HEK293T (cell line): ENCODE data around the gene SULT1B1.

Source experiments
- CTCF ChIA-PET: fragments of 350-600 bp; formaldehyde crosslinking; extraction: SDS; loops from one replicate; lab custom pipeline; 2021; ENCODE audit warnings: antibody characterized with exemption, inconsistent platforms; lab: Yijun Ruan, JAX
- POLR2A ChIA-PET: fragments of 350-600 bp; formaldehyde crosslinking; extraction: SDS; loops from one replicate; lab custom pipeline; 2020; ENCODE audit warnings: antibody characterized with exemption, inconsistent platforms; lab: Yijun Ruan, JAX
- DNase-seq: peaks from one replicate; pipeline ENCODE4 v3.0.0; 2012; ENCODE audit warnings: mixed read lengths; ENCODE audit errors: extremely low spot score
- ARNT ChIP-seq: fragments of 450-650 bp; IDR thresholded peaks from 2 replicates; pipeline ENCODE4 v1.6.1; 2017; ENCODE audit warnings: mild to moderate bottlenecking
- BHLHE40 ChIP-seq: fragments of 450-650 bp; IDR thresholded peaks from 2 replicates; pipeline ENCODE4 v1.6.1; 2016; ENCODE audit warnings: mild to moderate bottlenecking, moderate library complexity, borderline replicate concordance
- CTBP1 ChIP-seq: fragments of 450-650 bp; IDR thresholded peaks from 2 replicates; pipeline ENCODE4 v1.6.1; 2016; ENCODE audit warnings: borderline replicate concordance
- ELF4 ChIP-seq: fragments of 450-650 bp; IDR thresholded peaks from 2 replicates; pipeline ENCODE4 v1.6.1; 2017; ENCODE audit warnings: antibody characterized with exemption
- FOXA1 ChIP-seq: fragments of 450-650 bp; IDR thresholded peaks from 2 replicates; pipeline ENCODE4 v1.6.1; 2016; ENCODE audit warnings: mild to moderate bottlenecking
- FOXK2 ChIP-seq: fragments of 450-650 bp; IDR thresholded peaks from 2 replicates; pipeline ENCODE4 v1.6.1; 2016; ENCODE audit warnings: mild to moderate bottlenecking
- FOXM1 ChIP-seq: fragments of 450-650 bp; IDR thresholded peaks from 2 replicates; pipeline ENCODE4 v1.6.1; 2017; ENCODE audit warnings: mild to moderate bottlenecking, borderline replicate concordance
- HDGF ChIP-seq: fragments of 450-650 bp; IDR thresholded peaks from 2 replicates; pipeline ENCODE4 v1.6.1; 2017; ENCODE audit warnings: antibody characterized with exemption, borderline replicate concordance
- L3MBTL2 ChIP-seq: fragments of 450-650 bp; conservative IDR thresholded peaks from 2 replicates; pipeline ENCODE4 v1.6.1; 2016; ENCODE audit warnings: mild to moderate bottlenecking
- LEF1 ChIP-seq: fragments of 450-650 bp; IDR thresholded peaks from 2 replicates; pipeline ENCODE4 v1.6.1; 2017; ENCODE audit warnings: mild to moderate bottlenecking, borderline replicate concordance
- NFRKB ChIP-seq: fragments of 450-650 bp; IDR thresholded peaks from 2 replicates; pipeline ENCODE4 v1.6.1; 2016; ENCODE audit warnings: mild to moderate bottlenecking, moderate library complexity
- PKNOX1 ChIP-seq: fragments of 450-650 bp; IDR thresholded peaks from 2 replicates; pipeline ENCODE4 v1.6.1; 2016
- SP1 ChIP-seq: fragments of 450-650 bp; IDR thresholded peaks from 2 replicates; pipeline ENCODE4 v1.6.1; 2017
- SUZ12 ChIP-seq: fragments of 450-650 bp; IDR thresholded peaks from 2 replicates; pipeline ENCODE4 v1.6.1; 2016; ENCODE audit warnings: mild to moderate bottlenecking
- TARDBP ChIP-seq: fragments of 450-650 bp; IDR thresholded peaks from 2 replicates; pipeline ENCODE4 v1.6.1; 2016
- ZNF384 ChIP-seq: fragments of 450-650 bp; IDR thresholded peaks from 2 replicates; pipeline ENCODE4 v1.6.1; 2016

SULT1B1 gene

GRCh38 chr4:69708211-69708610 is 52.2 kb downstream of the SULT1B1 start:
- ChIA-PET CTCF (no interaction called here), POLR2A (no interaction called here)
- no peak for TF ChIP-seq PKNOX1
- TF ChIP-seq SP1 = no peak
- no peak for TF ChIP-seq SUZ12
- no peak for TF ChIP-seq ARNT
- TF ChIP-seq FOXA1 = no peak
- no peak for TF ChIP-seq TARDBP
- no peak for TF ChIP-seq ZNF384
- TF ChIP-seq HDGF = no peak
- no peak for TF ChIP-seq LEF1
- no peak for TF ChIP-seq ELF4
- TF ChIP-seq BHLHE40 = no peak
- no peak for TF ChIP-seq FOXK2
- no peak for TF ChIP-seq FOXM1
- TF ChIP-seq CTBP1 = no peak
- TF ChIP-seq NFRKB = no peak
- DNase-seq = no peak

GRCh38 chr4:69707807-69708206 is 52.6 kb downstream of the SULT1B1 start:
- ChIA-PET POLR2A (no interaction called here), CTCF (no interaction called here)
- no peak for DNase-seq
- TF ChIP-seq FOXA1 (no peak), L3MBTL2 (no peak), TARDBP (no peak), SP1 (no peak), ZNF384 (no peak)

GRCh38 chr4:69702201-69702600 is 58.2 kb downstream of the SULT1B1 start:
- TF ChIP-seq CTBP1 (no peak), TARDBP (no peak), SP1 (no peak), ELF4 (no peak), ZNF384 (no peak), ARNT (no peak)
- CTCF ChIA-PET = no interaction called here
- DNase-seq = no peak
- POLR2A ChIA-PET = no interaction called here

- TF ChIP-seq SP1 (no peak), ELF4 (no peak), L3MBTL2 (no peak), TARDBP (no peak), FOXM1 (no peak), CTBP1 (no peak), LEF1 (no peak), PKNOX1 (no peak), FOXA1 (no peak), SUZ12 (no peak)
- POLR2A ChIA-PET = no interaction called here
- DNase-seq = no peak
- CTCF ChIA-PET = no interaction called here
These were observed 58.7 kb downstream of the SULT1B1 start for GRCh38 chr4:69701696-69702095.

GRCh38 chr4:69697536-69698242 is 62.7 kb downstream of the SULT1B1 start:
- no peak for DNase-seq
- POLR2A ChIA-PET = no interaction called here
- CTCF ChIA-PET = no interaction called here
- TF ChIP-seq FOXA1 (no peak), LEF1 (no peak), PKNOX1 (no peak), FOXK2 (no peak), TARDBP (no peak), ARNT (no peak), L3MBTL2 (no peak), FOXM1 (no peak), HDGF (no peak), NFRKB (no peak), ELF4 (no peak), SP1 (no peak), CTBP1 (no peak), SUZ12 (no peak), ZNF384 (no peak)

GRCh38 chr4:69689599-69689998 is 70.8 kb downstream of the SULT1B1 start:
- peak; percentile 16 for DNase-seq
- ChIA-PET CTCF (interaction anchor here (0.9 to 1.0 kb wide), 2 partner anchors 371 to 868 kb away, joined by 3 to 4 read pairs; no protein-coding TSS in a partner anchor), POLR2A (no interaction called here)
- no peak for TF ChIP-seq CTBP1
- no peak for TF ChIP-seq FOXM1
- TF ChIP-seq SUZ12 = no peak
- TF ChIP-seq HDGF = no peak
- no peak for TF ChIP-seq SP1

- TF ChIP-seq CTBP1 (no peak), ELF4 (no peak), SUZ12 (no peak)
- CTCF ChIA-PET = no interaction called here
- POLR2A ChIA-PET = no interaction called here
- no peak for DNase-seq
These were observed 75.6 kb downstream of the SULT1B1 start for GRCh38 chr4:69684804-69685203.
